Right kidney (tissue), 1 donor: Measurements from ENCODE around the gene TIMP2.
"Not testable (repeated sequence)": the region's sequence is repeated elsewhere in the genome, so short reads cannot be mapped to it uniquely, and the experiment has no call there.

ENCODE experiments used
- DNase-seq: peaks from one replicate; pipeline ENCODE4 v3.0.0-alpha.2; 2016

The TIMP2 gene

DNA sequence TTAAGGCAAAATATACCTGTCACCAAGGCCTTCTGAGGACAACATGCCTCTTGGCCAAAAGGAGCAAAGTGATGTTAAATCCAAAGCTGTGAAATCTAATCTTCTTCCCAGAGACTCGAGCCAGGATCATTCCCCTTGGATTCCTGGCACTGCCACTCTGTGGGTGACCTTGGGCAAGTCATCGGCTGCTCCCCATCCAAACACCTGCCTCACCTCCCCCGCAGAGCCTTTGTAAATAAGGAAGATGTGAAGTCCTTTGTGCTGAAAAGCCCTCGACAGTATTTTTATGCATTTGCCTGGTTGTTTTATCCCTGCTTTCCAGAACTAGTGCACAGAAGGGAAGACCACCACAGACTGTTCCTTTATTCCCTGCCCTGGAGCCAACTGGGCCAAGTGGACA is 16.8 kb downstream of the TIMP2 start:
- DNase-seq: no peak

DNA sequence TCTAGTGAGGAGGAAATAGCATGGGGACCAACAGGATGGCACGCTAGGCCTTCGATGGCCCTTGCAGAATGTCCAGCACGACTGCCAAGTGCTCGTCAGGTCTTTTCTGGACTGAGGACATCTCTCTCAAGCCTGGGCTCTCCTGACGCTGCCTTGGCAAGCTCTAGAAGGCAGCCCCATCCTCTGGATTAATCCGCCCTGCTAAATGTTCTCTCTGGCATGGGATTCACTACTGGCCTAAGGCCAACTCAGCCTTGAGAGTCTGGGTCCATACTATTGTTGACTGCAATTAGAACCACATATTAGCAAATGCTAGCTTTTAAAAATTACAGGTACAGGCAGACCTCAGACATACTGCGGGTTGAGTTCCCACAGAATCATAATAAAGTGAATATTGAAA is 19.6 kb downstream of the TIMP2 start:
- no peak for DNase-seq

DNA sequence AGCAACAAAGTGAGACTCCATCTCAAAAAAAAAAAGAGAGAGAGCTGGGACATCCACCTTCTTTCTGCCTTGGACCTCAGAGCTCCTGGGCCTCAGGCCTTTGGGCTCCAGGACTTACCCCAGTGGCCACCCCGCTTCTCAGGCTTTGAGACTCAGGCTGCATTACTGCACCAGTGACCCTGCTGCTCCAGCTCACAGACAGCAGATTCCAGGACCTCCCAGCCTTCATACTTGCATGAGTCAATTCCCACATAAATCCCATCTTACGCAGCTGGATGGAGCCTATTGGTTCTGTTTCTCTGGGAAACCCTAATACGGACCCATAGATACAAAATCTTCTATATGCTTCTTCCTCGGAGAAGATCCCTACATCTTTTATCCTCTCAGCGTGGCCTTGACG is 20.1 kb downstream of the TIMP2 start:
- no peak for DNase-seq

DNA sequence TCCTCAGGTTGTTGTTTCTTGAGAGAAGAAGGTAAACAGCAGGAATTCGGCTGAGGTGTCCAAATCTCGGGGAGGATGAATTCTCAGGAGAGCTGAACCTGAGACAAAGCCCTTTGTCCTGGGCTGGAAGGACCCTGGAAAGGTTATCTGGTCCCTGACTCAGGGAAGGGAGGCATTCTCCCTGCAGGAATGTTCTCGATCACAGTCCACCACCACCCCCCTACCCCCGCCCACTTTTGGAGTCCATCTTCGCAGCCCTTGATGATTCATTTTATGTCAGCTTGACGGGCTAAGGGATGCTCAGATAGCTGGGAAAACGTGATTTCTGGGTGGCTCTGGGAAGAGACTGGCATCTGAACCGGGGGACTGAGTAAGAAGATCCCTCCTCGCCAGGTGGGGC is 20.8 kb downstream of the TIMP2 start:
- no peak for DNase-seq

DNA sequence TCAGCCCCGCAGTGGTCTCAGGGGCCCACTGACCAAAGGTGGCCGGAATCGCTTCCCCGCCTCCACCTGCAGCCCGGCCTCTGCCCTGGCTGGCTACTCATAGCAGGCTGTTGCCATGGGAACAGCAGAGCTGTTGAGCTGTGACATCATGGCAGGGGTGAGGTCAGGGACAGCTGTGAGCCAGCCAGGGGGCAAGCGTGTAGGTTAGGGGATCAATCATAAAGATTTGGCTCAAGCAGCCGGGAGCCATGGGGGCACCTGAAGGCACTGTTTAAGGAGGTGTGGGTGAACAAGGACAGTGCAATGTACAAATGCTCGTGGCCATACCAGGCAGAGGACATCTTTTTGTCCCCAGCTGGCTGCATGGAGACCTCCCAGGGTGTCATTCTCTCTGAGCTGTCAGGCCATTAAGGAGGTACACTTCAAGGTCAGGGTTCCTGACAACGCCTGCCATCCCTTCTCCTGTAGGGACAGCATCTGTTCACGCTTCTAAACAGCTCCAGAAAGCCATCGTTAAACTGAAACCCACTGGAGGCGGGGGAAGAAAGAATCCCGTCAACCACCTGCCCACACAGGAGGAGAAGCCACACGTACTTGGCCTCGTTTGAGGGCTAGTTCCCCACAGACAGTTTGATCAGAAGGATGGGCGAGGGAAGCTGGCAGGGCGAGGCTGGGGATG is 21.9 kb downstream of the TIMP2 start, which contains the start of gene CEP295NL:
Gene CEP295NL, minus strand, starts transcription at position 101 of the 679 bp plus-strand sequence. CDS start 1,373 bp downstream, outside the sequence.
- DNase-seq: peak; percentile 69

DNA sequence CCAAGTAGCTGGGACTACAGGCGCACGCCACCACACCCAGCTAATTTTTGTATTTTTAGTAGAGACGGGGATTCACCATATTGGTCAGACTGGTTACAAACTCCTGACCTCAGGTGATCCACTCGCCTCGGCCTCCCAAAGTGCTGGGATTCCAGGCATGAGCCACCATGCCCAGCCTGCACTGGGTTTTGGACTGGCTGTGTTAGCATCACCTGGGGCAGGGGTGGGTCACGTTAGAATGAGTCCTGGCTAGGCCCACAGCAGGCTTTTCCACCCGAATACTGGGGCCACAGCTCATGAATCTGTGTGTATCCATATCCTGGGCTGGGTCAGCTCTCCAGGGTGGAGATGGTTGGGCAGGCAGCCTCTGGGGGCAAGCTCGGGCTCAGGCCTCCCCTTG is 23.0 kb downstream of the TIMP2 start:
- not testable (repeated sequence) for DNase-seq

DNA sequence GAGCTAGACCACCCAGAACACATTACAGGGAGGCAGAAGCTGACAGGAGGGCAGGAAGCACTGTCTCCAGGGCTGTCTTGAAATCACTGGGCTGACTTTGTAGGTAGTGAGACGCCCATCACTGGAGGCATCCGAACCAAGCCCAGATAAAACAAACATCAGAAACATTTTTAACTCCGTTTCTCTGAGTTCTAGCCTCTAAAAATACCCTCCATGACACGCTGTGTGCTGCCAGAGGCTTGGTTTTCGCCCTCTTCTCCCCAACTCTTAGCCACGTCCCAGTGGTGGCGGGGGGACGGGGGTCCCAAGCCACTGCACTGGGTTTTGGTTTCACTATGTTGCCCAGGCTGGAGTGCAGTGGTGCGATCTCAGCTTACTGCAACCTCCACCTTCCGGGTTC is 23.4 kb downstream of the TIMP2 start:
- DNase-seq: no peak

DNA sequence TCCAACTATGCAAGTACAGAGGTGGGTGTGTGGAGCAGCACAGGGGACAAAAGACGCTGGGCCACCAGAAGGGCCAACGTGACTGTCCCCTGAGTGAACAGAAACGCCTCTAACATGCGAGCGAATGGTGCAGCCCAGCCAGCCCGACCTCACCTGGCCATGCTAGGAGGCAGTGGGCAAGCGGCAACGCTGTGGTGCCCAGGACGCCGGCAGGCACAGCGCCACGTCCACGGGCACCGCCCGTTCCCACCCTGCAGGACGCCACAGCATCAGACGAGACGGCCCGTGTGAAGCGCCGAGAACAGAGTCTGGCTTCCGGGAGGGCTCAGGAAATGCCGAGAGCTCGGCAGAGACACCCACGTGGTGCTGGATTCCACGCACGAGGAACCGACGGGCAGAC is 24.4 kb downstream of the TIMP2 start:
- DNase-seq: no peak

DNA sequence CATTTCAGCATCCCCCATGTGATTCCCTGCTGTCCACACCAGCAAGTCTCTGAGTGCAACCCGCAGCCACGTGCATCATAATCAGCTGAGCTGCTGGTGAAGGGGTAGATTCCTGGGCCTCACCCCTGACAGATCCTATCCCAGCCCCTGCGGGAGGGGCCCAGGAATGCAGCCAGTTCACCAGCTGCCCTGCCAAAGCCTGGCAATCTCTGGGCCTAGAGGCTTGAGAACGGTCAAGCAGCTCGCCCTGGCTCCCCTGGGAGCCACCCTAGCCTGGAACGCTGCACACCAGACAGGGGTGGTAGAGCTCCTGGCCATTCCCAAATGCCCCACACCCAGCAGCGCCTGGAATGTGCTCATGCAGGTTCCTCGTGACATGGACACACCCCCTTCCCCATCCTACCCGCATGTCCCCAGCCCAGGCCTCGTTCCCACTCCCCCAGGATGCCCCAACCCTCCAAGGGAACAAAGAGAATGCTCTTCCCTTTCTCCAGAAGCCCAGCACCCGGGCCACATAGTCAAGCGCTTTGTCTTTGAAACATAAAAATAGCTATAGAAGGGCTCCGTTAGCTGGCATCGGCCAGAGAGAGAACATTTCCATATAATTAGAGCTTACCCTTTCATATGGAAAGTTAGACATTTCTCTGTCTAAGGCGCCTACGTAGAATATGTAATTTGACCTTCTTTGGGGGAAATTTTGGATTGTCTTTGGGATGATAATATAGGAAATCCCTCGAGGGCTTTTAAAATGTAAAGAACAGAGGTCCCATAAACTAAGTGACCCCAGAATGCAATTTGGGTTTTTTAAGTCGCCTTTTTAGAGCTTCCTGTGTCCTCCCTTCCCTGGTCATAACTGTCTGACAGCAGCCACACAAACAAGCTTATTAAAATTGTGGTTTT is 25.6 kb downstream of the TIMP2 start:
- no peak for DNase-seq

DNA sequence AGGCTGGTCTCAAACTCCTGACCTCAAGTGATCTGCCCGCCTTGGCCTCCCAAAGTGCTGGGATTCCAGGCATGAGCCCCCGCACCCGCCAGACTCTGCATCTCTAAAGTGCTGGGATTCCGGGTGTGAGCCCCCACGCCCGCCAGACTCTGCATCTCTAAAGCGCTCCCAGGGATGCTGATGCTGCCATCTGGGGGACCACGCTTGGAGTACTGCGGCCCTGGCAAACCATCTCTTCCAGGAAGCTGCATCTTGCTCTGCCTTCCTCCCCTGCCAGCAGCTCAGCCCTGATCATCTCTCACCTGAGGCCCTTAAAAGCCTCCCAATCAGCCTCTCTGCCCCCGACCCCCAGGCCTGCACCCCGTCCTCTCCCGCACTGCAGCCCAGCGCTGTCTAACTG is 26.2 kb downstream of the TIMP2 start:
- no peak for DNase-seq

DNA sequence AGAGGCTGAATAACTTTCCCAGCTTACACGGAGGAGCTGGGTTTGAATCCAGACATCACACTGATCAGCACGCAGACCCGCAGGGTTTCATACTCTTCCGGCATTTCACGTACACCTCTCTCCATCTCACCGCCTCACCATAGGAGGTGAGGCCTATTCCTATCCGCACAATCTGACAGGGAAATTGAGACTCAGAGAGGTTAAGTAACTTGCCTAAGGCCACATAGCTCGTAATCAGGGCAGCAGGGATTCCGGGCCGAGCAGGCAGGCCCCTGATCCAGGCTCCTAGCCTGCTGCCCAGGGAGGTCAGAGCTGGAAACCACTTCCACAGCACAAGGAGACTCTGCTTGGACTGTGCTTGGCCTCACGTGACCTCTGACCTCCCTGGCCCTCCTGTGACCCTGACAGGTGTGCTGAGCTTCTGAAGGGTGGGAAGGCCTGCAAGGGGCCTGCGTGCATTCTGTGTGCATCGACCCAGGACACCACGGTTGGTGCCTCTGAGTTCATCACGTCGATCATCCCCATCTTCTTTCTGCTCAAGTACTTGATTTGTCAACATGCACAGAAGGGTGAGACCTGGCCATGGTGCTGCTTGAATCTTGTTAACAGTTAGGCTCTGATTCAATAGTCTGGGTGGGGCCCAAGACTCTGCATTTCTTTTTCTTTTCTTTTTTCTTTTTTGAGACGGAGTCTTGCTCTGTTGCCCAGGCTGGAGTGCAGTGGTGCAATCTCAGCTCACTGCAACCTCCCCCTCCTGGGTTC is 26.9 kb downstream of the TIMP2 start:
- DNase-seq: no peak

DNA sequence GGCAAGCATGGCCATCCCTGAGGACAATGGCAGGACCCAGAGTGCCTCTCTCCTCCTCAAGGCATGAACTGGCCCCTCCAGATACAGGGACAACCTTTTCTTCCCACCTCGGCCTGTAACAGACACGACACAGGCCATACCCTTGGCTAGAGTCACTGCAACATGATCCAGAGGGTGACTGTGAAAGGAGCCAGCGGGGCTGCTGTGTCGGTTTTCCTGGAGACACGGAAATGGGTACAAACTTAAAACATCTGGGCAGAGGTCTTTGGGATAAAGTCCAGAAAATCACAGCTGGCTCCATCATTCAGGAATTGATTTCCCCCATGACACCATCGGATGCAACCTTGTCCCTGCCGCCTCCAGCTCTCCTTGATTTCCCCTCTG is 27.5 kb downstream of the TIMP2 start:
- no peak for DNase-seq

DNA sequence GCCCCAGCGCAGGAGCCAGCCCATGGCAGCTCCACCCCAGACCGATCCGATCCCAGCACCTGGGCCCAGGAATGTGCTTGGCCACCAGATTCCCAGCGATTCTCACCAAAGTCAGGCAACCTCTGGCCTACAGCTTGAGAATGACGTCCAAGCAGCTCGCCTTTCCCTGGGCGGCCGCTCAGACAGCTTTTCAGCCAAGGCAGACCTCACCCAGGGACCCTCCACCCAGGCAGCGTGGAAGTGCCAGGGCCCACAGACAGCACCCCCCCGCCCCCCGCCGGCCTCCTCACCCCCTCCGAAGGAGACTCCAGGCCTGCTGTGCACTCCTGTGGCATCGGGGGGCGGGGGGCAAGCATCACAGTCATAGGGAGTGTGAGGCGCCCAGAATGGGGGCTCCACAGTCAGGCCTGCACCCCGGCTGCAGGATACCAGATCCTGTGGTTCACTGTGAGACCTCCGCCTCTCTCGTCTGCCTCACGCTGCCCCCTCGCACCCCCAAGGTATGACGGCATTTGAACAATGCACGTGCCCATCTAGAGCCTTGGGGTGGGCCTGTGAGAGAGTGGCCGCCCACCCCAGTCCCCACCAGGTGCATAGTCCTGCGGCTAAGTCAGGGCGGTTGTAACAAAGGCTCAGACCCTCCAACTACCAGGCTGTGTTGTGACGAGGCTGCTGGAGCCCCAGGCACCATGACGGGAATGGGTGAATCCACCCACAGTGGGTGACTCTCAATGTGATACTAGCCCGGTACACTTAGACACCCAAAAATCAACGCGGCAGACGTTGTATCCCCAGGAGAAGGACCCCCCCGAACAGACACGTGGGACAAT is 28.1 kb downstream of the TIMP2 start:
- DNase-seq: no peak

DNA sequence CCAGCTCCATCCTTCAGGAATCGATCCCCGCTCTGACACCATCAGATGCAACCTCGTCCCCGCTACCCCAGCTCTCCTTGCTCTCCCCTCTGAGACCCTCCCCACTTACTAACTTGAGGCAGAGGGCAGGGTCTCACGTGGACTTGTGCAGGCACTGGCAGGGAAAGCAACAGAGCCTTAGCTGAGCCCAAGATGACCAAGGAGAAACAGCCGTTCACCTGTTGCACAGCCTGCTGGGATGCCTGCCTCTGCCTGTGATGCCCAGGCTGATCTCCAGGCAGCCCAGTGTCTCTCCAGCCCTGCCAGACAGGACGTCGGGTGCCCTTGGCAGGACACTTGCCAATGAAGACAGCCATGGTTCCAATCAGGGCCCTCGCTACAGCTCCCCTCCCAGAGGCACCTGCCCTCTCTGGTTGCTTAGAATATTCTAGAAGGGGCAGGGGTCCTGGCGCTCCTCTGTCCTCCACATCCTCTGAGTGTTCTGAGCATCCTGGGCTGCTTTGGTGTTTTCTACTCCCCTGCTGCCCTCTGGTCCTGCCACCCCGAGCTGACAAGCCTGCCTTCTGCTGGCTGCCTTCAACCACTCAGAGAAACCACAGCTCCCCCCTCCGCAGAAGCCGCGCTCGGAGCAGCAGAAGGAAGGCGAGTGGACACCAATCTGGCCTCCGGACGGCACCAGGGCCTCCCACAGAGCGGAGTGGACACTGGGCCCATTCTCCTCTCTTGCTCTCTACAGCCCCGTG is 28.9 kb downstream of the TIMP2 start:
- DNase-seq: no peak

DNA sequence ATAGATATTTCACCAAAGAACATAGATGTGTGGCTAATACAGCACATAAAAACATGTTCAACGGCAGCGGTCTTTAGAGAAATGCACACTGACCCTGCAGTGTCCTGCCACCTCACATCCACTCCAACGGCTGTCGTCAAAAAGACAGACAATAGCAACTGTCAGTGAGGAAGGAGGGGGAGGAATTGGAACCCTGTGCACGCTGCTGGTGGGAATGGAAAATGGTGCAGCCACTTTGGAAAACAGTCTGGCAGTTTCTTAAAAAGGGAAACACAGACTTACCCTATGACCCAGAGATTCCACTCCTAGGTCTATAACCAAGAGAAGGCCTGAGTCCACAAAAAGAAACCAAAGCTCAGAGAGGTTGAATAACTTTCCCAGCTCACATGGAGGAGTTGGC is 29.9 kb downstream of the TIMP2 start:
- DNase-seq: no peak

DNA sequence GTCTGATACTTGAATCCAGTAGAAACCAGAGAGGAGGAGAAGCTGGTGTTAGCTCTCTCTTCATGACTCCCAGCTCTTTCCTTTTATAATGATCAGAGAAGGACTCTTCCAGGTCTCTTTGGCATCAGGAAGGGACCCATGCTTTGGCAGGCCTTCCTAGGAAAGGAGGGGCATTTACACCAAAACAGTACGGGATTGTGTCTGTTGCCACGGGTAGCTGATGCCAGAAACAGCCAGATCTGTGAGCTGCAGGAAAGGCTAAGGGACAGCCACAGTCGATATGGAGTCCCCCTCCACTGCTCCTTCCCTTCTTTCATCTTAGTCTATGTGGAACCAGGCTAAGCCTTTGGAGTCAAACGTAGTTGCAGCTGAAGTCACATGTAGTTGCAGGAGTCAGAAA is 31.5 kb downstream of the TIMP2 start:
- no peak for DNase-seq

DNA sequence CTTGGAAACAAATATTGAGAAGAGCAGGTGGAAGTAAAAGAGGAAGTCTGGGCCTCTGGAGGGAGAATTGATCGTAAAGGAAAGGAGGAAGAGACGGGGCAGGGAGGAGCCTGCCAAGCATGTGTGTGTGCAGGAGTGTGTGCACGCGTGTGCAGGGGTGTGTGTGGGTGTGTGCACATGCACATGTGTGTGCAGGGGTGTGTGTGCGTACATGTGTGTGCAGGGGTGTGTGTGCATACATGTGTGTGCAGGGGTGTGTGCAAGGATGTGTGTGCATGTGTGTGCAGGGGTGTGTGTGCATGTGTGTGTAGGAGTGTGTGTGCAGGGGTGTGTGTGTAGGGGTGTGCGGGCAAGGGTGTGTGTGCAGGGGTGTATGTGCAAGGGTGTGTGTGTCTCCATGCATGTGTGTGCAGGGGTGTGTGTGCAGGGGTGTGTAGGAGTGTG is 32.2 kb downstream of the TIMP2 start:
- DNase-seq: no peak

DNA sequence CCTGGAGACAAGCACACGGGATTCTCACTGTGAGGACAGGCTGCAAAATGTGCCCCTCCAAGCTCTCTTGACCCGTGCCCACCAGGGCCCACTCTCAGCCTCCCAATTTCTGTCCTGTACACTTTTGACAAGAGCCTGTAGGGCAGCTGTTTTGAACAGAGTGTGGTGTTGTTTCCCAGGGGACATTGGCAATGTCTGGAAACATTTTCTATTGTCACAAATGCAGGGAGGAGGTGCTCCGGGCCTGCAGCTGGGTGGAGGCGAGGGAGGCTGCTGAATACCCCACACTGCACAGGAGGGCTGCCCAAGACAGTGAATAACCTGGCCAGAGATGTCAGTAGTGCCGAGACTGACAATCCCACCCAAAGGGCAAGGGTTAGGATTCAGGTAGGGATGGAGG is 32.7 kb downstream of the TIMP2 start:
- DNase-seq: no peak

DNA sequence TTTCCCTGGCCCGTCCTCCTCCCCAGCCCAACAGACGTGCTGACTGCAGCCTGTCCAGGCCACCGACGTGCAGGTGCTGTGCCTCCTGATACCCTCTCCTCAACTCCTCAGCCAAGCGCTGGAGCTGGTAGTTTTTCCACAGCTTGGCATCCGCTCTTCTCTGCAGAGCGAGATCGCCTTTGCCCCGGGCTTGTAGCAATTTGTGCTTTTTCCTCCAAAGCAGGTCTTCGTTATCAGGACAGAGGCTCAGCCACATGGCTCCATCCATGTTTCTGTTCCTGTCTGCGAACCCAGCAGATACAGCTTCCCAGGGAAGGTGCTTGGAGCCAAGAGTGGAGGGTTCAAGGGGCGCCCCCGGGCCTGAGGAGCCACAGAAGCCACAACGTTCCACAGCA is 33.1 kb downstream of the TIMP2 start:
- DNase-seq: no peak

DNA sequence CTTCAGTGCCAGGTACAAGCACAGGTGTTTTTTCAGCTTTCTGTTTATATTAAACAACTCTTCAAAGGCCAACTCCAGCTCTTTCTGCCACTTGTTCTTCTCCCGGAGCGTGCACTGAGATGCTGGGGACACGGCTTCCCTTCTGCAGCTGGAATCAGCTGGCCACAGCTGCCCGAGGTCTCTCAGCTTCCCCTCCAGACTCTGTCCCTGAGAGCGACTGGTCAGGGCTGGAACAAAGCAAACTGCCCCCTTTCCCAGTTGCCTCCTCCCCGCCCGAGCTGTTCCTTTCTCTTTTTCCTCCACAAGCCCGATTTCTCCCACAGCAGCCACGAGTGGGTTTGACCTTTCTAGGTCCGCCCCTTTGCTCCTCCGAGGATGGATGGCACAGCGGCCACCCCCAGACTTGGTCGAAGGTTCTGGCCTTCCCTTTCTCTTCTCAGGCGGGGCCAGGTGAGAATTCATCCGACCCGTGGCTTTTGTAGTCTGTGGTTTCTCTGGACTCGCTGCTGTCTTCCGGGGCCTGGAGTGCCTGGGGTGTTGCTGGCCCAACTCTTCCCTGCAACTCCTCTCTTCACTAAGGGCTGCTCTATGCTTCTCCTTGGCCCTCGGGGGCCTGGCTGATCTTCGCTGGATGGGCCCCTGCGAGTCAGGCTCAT is 33.7 kb downstream of the TIMP2 start:
- DNase-seq: no peak

DNA sequence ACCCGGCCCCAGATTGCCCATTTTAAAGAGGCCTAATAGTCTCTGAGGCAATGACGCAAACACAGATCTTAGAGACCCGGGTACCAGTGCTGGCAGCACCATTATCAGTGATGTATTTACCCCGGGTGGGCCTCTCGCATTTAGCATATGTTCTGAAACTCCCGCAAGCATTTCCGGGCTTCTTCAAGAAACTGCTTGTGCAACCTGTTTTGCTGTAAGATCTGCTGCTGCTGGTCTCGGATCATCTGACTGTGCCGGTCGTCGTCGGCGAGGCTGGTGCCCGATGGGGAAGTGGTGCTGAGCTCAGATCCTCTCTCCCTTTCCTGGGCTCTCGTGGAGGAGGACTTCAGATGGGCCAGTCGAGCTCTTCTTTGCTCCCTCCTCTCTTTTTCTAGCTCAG is 34.7 kb downstream of the TIMP2 start:
- no peak for DNase-seq
